AG10803 (cell line): ENCODE measurements around the gene KRT34.
"Not testable (repeated sequence)": the region's sequence is repeated elsewhere in the genome, so short reads cannot be mapped to it uniquely, and the experiment has no call there.

ENCODE experiments used
- DNase-seq: peaks from one replicate; pipeline ENCODE4 v3.0.0; 2010; ENCODE audit warnings: low read depth
- H3K4me3 ChIP-seq: 2 replicates; pipeline ENCODE4 v1.5.1; 2011; ENCODE audit warnings: mild to moderate bottlenecking, low read length, control low read depth
- TF ChIP-seq, protein P1 (sequence below): conservative IDR thresholded peaks from 2 replicates; pipeline ENCODE4 v1.5.1; 2011; ENCODE audit warnings: mild to moderate bottlenecking, low read length, control low read depth, inconsistent platforms

KRT34 gene

DNA sequence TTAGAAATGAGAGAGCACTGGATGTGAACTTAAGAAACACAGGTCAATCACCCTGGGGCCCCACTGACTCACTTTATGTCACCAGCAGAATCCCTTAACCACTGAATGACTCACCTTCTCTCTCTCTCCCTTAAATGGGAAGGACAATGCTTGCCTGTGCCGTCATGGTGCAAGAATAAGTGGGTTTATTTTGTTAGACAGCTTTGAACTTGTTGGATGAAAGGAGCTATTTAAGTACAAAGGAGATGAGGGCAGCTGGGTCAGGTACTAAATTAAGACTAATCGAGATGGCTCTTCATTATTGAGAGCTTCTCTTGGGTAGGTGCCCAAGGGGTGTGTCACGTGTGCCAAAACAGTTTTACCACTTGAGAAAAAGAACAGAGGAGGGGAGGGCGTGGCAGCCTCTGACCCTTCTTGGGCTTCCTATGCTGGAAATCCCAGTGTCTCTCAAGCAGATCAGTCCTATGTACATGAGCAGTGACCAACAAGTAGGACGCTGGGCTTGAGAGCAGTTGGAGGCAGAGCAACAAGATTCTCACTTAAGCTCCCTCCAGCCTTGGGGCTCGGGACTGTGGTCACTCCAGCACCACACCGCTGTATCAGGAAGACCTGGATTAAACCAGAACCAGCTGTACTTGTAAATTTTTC lies 22.0 kb upstream of the KRT34 start:
- no peak overlapping the region for H3K4me3 ChIP-seq
- TF ChIP-seq, protein P1, sequence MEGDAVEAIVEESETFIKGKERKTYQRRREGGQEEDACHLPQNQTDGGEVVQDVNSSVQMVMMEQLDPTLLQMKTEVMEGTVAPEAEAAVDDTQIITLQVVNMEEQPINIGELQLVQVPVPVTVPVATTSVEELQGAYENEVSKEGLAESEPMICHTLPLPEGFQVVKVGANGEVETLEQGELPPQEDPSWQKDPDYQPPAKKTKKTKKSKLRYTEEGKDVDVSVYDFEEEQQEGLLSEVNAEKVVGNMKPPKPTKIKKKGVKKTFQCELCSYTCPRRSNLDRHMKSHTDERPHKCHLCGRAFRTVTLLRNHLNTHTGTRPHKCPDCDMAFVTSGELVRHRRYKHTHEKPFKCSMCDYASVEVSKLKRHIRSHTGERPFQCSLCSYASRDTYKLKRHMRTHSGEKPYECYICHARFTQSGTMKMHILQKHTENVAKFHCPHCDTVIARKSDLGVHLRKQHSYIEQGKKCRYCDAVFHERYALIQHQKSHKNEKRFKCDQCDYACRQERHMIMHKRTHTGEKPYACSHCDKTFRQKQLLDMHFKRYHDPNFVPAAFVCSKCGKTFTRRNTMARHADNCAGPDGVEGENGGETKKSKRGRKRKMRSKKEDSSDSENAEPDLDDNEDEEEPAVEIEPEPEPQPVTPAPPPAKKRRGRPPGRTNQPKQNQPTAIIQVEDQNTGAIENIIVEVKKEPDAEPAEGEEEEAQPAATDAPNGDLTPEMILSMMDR = no peak
- DNase-seq = peak; percentile 93

DNA sequence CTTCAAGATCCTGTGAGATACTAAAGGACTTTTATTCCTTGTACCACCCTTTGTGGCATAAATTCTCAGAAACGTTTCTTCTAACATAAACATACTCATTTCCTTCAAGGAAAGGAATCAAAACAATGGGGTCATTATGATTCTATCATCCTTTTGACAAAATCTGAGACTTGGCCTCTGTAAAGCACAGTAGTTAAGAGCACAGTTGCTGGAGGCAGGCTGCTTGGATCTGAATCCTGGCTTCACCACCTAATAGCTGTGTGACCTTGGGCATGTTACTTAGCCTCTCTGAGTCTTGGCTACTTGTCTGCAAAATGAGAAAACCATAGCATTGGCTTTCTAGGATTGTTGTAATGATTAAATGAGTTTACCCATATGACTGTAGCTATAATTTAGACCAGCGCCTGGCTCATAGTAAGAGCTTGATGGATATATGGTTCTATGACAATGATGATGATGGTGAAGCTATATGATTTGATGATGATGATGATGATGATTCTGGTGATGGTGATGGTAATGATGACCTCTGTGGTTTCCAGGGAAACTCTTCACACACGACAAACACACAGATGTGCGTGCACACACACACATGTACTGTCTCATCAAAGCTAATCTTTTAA lies 21.4 kb upstream of the KRT34 start:
- TF ChIP-seq, protein P1 = no peak
- no peak overlapping the region for H3K4me3 ChIP-seq
- no peak for DNase-seq

DNA sequence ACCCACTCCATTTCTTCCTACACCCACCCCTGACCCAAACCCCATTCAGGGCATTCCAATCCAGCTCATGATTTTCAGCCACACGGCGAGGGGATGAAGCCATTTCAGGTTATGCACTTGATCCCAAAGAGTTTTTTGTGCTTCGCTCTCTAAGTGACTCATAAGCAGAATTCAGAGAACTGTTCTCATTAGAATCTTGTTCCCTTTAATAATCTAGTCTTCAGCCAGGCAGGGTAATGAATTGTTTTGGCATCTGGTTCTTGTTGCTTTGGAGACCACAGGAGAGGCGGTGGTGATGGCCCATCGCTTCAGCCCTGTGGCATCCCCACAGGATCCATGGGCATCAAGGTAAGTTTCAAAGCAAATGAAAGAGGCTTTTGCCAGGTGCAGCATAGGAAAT lies 20.1 kb upstream of the KRT34 start:
- H3K4me3 ChIP-seq = no peak overlapping the region
- TF ChIP-seq, protein P1 = no peak
- peak; percentile 31 for DNase-seq

DNA sequence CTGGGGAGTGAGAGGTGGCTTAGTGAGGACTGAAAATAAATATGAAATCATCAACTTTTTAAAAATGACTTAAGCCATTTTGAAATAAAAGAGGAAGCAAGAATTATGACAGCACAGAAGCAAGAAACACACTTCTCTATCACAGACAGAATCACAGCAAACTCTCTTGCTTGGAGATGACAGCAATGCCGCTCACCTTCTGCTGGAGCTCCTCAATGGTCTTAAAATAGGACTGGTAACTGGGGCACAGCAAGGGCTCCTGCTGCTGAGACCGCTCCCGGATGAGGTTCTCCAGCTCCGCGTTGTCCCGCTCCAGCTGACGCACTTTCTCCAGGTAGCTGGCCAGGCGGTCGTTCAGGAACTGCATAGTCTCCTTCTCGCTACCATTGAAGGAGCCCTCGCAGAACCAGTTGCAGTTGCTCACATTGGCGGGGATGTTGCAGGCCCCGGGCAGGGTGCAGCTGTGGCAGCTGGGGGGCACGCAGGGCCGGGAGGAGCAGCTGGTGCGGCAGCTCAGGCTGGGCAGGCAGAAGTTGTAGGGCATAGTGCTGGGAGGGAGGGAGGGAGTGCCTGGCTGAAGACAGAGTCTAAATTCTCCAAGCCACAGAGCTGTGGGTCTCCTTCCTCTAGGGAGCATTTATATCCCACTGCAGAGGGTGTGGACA lies 15.0 kb upstream of the KRT34 start, which contains the start of gene KRT31:
TSS of gene KRT31 (minus strand) at position 613 of the 665 bp plus-strand sequence. CDS start at position 544, 69 bp downstream.
- TF ChIP-seq, protein P1 = no peak
- DNase-seq = no peak
- H3K4me3 ChIP-seq = no peak within 1 kb of the TSS

DNA sequence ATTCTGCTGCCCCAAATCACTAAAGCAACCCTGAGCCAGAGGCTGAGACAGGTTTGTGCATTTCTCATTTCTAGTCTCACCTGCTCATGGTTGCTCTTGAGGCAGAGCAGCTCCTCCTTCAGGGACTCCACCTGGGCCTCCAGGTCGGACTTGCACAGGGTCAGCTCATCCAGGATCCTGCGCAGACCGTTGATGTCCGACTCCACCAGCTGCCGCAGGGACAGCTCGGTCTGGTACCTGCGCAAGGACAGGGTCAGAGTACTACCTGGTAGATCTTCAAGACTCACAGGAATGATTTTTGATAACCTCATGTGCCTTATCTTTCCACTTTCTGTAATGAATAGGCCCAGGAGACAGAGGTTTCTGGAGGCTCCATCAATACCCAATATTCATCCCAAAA lies 14.2 kb upstream of the KRT34 start:
- no peak overlapping the region for H3K4me3 ChIP-seq
- TF ChIP-seq, protein P1 = no peak
- no peak for DNase-seq

DNA sequence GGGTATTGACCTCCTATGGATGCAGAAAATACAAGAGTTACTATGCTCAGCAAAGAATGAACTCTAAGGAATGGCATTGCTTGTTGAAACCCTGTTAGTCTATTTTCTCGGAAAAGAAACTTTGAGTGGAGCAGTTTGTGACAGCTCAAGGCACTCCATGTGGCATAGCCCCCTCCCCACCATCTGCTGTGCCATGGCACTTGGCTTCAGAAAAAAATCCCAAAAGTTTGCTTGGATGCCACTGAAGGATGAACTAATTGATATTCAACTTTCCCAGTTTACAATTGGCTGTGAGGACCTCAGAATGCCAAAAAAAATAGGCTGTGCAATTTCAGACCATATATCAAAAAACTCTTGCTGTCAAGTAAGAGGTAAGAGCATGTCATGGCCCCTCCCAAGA lies 13.5 kb upstream of the KRT34 start:
- no peak for DNase-seq
- TF ChIP-seq, protein P1 = no peak
- H3K4me3 ChIP-seq = no peak overlapping the region

DNA sequence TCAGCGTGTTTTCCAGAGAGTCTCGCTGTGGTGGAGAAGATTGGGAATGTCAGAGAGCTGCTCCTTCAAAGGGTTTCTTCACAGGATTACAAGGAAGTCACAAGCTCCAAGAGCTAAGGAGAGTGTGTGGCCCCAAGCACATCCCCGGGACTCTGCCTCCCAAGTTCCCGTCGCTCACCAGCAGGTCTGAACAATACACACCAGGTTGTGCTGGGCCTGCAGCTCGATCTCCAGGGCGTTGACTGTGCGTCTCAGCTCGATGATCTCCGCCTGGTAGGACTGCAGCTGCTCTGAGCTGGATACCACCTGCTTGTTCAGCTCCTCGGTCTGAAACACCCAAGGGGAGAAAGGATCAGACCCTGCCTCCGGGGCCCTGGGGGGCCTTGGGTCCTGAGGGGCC lies 12.9 kb upstream of the KRT34 start:
- not testable (repeated sequence) for H3K4me3 ChIP-seq, DNase-seq
